ENCODE measurements around the gene PLOD3.

GRCh38 chr7:101245147-101245668 is 27.8 kb upstream of the PLOD3 start:
- no peak for TF ChIP-seq EZH2 (IDR thresholded peaks at IDR 0.05; ENCODE audit: borderline replicate concordance, insufficient read depth, low read depth, low read length, poor library complexity, severe bottlenecking)
- TF ChIP-seq CTCF (IDR thresholded peaks at IDR 0.05), result no peak

Data from B cell (primary cell).